SK-N-SH (cell line): ENCODE data around the gene PSD2.
A peak's percentile ranks its signal among the peaks of the same experiment; 100 is the strongest.

ENCODE experiments used
- POLR2AphosphoS5 ChIP-seq: IDR thresholded peaks from 2 replicates; pipeline ENCODE4 v1.6.1; 2012; ENCODE audit warnings: low read depth, low read length
- SMC3 ChIP-seq: IDR thresholded peaks from 2 replicates; pipeline ENCODE4 v1.6.1; 2012; ENCODE audit warnings: low read depth, low read length, improper control_type of control experiment
- YY1 ChIP-seq: IDR thresholded peaks from 2 replicates; pipeline ENCODE4 v1.4.0; 2012; ENCODE audit warnings: low read depth, mild to moderate bottlenecking
- TF ChIP-seq, protein P1 (sequence below): fragments of 150-350 bp; IDR thresholded peaks from 2 replicates; pipeline ENCODE4 v1.6.1; 2017; ENCODE audit warnings: antibody characterized with exemption, low read length, low read depth, borderline replicate concordance
- TF ChIP-seq, protein P2 (sequence below): fragments of 200-600 bp; sonication (generic); IDR thresholded peaks from 2 replicates; pipeline ENCODE4 v1.6.1; 2017; ENCODE audit warnings: antibody characterized with exemption, mild to moderate bottlenecking, moderate library complexity
- TF ChIP-seq, protein P3 (sequence below): IDR thresholded peaks from 2 replicates; pipeline ENCODE4 v1.4.0; 2012; ENCODE audit warnings: low read depth

DNA sequence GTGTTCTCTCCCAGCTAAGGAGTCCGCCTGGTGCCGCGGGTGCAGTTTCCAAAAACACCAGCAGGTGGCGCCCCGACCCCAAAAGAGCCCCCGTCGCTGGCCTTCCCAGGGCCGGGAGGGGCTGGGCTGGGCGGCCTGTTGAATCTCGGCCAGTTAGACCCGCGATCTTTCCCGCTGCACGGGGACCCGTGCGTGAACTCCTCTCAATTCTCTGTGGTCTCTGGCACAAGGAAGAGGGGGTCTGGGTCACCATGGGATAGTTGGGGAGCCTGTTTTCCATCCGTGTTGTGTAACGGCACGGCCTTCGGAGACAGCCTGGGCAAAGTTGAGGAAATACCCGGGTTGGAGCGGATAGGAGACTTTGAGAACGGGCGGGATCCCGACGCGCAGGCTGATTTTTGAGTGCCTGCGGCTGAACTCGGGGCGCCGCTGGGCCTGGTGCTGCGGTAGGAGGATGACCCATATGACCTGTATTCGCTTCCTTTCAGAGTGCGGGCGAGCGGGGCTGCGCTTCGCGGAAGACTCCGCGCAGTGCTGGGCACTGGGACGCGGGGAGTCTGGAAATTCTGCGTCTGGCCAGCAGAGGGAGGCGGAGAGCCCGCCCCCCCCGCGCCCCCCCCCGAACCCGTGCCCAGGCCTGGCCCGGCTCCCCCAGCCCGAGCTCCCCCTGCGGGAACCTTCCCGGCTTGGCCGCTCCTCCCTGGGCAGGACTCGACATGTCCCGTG, 7.9 kb upstream of the PSD2 start:
- TF ChIP-seq, protein P1, sequence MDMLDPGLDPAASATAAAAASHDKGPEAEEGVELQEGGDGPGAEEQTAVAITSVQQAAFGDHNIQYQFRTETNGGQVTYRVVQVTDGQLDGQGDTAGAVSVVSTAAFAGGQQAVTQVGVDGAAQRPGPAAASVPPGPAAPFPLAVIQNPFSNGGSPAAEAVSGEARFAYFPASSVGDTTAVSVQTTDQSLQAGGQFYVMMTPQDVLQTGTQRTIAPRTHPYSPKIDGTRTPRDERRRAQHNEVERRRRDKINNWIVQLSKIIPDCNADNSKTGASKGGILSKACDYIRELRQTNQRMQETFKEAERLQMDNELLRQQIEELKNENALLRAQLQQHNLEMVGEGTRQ, result no peak
- TF ChIP-seq, protein P2, sequence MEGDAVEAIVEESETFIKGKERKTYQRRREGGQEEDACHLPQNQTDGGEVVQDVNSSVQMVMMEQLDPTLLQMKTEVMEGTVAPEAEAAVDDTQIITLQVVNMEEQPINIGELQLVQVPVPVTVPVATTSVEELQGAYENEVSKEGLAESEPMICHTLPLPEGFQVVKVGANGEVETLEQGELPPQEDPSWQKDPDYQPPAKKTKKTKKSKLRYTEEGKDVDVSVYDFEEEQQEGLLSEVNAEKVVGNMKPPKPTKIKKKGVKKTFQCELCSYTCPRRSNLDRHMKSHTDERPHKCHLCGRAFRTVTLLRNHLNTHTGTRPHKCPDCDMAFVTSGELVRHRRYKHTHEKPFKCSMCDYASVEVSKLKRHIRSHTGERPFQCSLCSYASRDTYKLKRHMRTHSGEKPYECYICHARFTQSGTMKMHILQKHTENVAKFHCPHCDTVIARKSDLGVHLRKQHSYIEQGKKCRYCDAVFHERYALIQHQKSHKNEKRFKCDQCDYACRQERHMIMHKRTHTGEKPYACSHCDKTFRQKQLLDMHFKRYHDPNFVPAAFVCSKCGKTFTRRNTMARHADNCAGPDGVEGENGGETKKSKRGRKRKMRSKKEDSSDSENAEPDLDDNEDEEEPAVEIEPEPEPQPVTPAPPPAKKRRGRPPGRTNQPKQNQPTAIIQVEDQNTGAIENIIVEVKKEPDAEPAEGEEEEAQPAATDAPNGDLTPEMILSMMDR, result peak; percentile 87
- TF ChIP-seq, protein P3, sequence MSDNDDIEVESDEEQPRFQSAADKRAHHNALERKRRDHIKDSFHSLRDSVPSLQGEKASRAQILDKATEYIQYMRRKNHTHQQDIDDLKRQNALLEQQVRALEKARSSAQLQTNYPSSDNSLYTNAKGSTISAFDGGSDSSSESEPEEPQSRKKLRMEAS, result peak; percentile 51; the same call in 1 of the 2 replicates
- TF ChIP-seq SMC3 (peak; percentile 93), YY1 (no peak), POLR2AphosphoS5 (no peak)
